Measurements from ENCODE around the gene FOXF2.
A peak's percentile ranks its signal among the peaks of the same experiment; 100 is the strongest.

The FOXF2 gene

DNA sequence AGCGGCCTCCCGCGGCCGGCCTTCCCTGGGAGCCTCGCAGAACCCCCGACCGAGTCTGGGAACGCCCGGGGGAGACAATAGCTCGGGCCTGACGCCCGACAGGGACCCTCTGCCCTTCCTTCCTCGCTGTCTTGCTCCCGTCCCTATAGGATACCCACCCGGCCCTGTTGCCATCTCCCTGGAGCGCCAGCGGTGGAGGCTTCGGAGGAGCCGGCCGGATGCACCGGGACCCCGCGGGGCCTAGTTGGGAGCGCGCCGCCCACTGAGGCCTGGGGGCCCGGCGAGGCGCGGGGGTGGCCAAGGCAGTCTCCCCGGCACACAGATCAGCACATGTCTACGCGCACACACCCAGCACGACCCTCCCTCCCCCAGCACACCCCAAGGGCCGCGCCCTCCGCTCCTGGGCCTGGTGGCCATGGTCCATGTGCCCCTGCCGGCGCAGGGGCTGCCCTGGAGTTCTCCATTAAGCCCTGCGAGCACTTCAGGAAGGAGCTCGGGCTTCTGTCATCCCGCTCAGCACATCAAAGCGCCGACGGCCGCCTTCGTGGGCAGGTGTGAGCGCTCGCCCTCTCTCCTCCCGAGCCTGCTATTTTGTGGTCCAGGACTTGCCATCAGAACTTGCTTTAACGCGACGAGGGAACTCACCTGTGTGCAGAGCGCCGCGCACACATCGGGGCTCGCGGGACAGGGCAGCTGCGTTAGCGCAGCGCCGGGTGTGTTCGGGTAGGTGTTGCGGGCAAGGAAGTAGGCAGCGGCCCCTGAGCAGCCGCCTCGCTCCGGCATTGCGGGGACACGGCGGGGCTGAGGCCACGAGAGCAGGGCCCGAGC lies 3.7 kb downstream of the FOXF2 start:
- no peak for DNase-seq

DNA sequence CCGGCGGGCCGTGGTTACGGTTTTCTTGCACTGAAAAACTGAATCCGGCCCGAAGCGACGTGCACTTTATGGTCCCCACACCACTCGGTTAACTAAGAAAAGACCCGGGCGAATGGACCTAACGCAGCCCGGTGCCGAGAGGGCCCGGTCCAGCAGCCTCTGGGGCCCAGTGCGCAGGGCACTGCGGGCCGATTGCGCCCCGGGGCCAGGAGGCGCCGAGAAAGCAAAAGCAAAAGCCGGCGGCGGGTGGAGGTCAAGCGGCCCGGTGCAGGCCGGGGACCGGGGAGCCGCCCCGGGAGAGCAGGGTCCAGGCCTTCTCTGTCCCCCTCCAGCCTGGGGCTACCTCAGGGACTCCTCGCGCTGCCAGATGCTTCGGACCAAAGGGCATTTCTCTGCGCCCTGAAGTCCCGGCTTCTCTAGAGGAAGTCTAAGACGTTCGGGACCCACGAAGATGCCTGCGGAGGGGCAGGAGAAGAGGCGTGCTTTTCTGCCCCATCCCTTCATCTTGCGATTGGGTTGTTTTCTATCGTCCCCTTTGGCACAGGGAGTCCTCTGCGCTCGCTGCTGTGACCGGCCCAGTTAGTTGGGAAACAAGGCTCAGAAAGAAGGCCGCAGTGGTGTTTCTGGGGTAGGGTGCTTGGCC lies 4.4 kb downstream of the FOXF2 start:
- no peak for DNase-seq

DNA sequence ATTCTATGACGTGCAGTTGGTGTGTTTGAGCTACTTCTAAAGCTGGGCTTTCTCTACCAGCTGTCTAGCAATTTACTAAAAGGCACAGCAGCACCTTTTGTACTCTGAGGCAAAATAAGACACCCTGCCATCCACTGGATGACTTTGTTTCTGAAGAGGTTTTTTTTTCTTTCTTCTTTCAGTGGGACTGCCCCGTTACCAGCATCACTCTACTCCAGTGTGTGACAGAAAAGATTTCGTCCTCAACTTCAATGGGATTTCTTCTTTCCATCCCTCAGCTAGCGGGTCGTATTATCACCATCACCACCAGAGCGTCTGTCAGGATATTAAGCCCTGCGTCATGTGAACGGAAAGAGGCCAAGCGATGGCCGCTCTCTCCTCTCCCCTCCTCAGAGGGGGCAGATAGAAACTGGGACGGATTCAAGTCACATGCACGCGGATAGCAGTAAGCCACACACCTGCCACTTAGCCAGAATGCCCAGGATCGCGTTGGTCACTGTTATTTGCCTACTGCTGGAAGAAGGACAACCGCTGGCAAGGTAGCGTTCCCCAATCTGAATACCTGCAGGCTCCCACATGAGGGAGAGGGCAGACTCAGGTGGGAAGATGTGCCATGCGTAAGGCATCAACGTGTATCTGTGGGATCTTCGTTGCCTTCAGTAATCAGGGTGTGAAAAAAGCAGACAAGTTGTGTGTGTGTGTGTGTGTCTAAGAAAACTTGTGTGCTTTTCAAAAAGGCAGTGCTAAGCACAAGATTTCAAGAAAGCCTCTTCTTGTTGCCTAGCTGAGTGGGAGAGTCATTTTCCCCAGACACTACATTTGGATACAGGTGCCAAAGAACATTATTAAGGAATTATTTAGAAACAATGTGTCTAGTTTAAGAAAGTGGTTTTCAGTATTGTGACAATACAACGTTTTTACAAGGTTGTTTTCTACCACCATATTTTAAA lies 5.4 kb downstream of the FOXF2 start:
- DNase-seq: no peak

DNA sequence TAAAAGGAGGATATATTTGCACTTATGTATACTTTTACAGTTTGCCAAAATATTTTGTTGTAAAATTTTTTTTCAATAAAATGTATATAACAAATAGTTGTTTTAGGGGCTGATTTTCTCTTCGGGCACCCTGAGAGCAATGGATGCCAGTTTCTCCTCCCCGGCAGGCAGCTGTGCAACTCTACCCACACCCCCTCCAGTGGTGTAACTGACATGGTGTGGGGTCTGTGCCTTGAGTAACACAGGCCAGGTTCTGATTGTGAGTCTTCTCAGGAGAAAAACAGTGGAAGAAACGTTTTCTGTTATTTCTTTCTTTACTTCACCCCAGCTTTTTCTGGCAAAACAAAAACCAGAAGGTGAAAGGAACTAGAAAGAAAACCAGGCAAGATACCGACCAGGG lies 6.1 kb downstream of the FOXF2 start:
- no peak for DNase-seq

DNA sequence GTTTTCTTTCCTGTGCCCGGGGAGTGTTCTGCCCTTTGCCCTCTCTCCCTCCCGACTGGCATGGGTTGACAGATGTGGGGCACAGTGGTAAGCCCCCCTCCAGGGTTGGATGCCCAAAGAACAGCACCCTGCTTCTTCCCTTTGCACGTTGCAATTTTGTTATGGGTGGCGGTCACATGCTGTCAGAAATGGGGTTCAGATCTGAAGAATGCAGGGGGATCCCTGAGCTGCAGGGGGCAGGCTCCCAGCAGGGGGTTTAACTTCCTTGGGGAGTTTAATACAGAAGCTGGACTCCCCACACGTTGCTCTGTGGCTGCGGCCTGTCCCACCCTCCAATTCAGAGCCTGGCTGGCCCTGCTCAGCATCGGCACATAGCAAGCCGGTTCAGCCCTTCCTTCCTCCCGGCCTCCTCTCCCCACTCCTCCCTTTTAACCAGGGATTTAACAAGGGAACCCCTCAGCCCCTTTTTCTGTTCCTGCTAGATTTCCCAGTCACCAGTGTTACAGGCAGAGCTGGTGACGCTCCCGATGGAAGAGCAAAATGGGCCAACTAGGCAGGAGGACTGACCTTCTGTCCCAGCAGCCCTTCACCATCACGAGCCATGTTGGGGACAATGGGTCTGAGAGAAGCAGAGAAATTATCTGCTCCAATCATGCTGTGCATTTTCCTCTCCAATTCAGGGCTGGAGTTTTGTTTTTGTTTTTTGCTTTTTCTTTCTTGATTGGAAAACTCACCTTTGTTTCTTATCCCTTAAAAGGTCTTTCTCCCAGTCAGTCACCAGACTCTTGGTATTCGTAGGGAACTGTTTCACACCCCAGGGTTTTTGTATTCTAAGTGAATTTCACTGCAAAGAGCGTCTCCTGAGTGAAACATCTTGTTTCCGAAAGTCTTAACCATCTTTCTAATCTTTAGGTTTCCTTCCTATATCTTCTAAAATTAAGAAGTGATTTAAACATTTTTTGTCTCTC lies 6.8 kb downstream of the FOXF2 start:
- peak; percentile 25 for DNase-seq

DNA sequence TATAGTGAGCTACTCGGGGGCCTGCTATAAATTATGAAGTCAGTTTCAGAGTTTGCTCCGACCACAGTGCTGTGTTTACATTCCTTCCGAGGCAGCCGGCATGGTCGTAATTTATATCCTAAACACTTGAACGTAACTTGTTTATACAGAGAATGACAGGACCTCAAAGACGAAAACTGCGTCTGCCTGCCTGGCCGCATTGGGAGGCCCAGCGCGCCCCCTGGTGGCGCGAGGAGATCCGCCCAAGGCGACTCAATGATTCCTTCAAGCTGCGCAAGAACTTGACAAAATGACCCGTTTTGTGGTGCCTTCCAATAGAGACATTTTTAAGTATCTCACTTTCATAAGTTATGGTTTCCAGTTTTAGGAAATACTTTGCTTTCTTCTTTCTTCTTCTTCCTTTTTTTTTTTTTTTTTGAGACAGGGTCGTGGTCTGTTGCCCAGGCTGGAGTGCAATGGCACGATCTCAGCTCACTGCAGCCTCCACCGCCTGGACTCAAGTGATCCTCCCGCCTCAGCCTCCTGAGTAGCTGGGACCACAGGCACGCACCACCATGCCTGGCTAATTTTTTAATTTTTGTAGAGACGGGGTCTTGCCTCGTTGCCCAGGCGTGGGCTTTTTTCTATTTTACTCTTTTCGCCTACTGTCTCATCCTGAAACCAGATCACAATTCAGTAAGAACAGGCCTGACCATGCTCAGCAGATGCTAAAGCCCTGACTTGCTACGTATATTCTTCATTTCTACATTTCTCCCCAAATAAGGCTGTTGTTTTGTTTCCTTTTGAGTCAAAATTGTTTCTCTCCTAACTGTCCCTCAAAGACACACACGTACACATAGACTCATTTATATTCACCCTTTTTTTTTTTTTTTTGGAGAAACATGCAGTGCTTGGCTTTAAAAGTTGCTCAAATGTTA lies 7.8 kb downstream of the FOXF2 start:
- peak; percentile 80 for DNase-seq

DNA sequence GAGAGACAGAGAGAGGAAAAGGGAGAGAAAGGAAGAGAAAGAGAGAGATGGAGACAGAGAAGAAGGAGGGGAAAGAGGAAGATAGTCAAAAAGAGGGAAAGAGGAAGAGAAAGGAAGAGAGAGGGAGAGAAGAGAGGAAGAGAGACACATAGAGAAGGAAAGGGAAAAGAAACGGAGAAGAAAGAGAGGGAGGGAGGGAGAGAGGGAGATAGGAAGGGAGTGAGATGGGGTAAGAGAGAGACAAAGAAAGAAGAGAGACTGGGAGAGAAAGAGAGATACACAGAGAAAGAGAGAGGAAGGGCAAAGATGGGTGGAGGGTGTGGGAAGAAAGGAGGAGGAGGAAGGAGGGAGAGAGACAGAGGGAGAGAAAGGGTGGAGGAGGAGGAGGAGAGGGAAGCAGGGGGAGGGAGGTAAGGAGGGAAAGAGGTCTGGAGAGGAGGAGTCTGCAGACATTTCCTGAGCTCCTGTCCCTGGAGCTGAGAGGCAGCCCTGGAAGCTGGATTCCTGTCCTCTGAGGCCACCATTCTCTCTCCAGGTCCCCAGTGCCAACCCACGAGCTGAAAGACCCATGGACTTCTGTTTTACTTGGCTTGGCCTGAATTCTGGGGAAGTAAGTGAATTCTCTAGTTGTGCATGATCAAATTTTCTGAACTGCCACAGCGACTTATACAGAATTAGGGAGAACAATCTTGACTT lies 9.9 kb downstream of the FOXF2 start:
- DNase-seq: peak; percentile 56

DNA sequence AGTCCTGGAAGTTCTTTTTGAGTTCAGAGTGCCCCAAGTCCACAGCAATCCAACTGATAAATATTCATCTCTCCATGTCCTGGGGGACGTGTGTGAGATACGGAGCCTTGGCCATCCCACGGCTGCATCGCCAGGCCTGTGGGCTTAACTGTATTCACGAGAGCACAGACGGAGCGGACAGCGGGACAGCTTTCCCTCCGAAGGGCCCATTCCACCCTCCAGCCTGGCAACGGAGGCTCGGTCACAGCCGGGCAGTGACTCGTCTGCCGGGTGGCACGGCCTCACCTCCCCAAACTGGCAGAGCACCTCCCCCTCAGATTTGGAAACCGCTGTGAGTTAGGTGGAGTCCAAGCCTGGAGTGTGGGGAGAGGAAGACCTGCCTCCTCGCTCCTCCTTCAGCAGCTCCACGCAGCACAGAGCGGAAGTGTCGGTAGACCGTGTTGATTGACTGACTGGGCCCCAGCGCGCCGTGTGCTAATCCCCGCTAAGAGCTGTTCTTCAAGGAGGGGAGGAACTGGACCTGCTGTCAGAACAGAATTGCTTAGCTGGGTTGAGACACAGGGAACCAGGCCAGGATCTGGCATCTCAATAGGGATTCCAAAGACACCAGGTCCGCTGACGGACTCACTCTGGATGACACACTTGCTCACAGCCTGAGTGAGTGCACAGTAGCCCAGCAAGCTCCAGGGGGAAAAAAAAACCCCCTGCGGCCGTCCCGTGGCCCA lies 10.9 kb downstream of the FOXF2 start:
- peak; percentile 38 for DNase-seq

DNA sequence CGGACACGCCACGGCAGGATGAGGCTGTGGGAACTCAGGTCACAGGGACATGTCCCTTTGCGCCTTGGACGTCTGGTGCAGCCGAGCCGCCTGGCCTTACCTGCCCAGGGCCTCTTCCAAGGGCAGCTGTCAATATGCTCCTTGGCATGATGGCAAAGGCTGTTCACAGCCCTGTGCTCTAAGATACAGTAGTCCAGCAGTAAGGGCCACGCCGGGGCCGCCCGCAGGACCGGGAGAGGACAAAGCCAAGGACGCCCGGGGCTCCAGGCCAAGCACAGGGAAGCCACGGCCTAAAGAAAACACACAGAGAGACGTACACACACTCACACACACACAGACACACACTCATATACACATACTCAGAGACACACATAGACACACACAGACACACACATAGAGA lies 13.0 kb downstream of the FOXF2 start:
- no peak for DNase-seq

DNA sequence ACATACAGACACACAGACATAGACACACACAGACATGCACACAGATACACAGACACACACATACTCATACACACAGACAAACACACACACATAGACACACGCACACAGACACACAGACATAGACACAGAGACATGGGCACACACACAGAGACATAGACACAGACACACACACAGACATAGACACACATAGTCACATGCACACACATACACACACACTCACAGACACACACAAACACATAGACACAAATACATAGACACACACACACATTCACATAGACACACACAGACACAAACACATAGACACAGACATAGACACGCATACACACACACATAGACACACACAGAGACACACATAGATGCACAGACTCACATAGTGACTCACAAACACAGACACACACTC lies 13.5 kb downstream of the FOXF2 start:
- no peak for DNase-seq

DNA sequence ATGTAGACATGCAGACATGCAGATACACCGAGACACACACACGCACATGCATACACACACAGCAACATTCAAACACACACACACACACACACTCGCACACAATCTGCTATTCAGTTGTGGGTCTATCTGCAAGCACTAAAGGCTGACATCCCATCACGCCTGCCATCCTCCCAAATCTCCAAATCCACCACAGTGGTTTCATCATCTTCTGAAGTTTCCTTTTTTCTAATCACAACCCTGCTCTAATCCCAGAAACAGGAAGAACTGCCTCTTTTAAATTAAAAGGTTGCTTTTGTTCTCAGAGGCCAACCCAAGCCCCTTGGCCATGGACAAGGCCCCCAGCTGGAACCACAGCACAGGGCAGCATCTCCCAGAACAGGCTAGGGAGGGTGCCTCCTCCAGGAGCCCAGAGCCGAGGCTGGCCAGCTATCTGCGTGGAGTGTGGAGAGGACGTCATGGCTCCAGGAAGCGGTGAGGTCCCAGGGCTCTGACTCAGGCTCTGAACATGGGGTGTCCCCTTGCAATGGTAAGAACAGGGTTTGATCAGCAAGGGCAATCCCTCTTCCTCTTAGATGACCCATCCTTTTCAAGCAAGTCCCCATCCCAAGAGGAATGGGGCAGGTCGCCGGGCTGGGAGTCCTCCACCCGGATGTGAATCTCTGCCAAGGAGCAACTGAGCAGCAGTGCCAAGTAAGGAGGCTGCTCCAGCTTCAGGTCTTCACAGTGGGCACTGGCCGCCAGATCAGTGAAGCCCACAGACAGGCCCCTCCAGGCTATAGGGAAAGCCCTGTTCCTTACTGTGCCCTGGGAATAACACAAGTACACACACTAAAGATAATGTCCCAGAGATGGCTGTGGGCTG lies 14.7 kb downstream of the FOXF2 start:
- DNase-seq: no peak

DNA sequence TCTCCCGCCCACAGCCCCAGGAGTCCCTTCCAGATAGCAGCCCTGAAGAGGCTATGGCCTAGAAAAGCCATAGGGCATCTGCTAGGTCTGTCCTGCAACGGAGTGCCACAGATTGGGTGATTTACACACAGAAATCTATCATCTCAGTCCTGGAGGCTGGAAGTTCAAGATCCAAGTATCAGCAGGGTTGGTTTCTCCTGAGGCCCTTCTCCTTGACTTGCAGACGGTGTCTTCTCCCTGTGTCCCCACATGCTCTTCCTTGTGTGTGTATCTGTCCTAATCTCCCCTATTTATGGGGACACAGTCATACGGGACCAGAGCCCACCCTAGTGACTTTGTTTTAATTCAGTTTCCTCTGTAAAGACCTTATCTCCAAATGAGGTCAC lies 15.3 kb downstream of the FOXF2 start:
- no peak for DNase-seq

DNA sequence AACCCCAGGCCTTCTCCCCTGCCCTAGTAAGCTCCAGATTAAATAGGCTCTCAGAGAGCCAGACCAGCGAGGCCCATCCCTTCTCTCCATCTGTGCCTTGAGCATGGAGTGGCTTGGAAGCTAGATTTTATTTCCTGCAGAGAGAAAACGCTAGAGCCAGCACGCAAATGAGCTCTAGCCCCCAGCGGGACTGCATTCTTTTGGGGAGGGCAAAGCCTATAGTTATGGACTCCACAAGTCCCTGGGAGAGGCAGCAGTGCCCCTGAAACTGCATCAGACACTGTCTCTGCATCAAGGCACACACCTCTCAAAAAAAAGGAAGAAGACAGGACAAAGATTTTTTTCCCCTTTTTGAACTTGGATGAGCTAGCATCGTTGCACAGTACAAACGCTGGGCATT lies 15.8 kb downstream of the FOXF2 start:
- no peak for DNase-seq

DNA sequence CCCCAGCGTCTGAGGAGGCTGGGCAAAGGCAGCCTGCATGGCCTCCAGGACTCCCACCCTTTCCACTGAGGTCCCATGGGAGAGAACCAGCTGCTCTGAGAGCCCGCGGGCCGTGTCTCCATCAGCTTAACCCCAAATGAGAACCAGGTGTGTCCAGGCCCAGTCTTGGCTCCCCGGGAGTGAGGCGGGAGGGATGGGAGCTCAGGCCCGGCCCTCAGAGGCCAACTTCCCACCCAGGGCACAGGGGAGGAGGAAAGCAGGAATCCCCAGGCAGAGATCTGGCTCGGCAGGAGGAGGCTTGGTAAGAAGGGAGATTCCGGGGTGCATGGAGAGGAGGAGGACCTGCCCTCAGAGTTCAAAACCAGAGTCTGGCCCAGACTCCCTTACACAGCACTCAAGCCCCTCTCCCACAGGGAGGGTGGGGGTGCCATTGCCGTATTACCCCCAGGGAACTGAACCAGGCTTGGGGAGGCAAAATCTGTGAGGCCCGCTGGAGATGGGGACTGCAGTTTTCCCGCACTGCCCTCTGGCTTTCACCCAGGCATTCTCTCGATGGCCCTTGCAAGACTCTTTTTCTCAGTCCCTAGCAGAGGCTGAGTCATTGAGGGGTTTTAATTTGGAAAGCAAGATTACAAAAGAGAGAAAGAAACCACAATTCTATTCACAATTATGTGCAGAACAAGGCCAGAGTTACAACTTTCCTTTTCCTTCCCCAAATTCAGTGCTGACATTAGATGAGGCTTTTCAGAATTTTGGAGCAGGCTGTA lies 17.1 kb downstream of the FOXF2 start:
- no peak for DNase-seq

DNA sequence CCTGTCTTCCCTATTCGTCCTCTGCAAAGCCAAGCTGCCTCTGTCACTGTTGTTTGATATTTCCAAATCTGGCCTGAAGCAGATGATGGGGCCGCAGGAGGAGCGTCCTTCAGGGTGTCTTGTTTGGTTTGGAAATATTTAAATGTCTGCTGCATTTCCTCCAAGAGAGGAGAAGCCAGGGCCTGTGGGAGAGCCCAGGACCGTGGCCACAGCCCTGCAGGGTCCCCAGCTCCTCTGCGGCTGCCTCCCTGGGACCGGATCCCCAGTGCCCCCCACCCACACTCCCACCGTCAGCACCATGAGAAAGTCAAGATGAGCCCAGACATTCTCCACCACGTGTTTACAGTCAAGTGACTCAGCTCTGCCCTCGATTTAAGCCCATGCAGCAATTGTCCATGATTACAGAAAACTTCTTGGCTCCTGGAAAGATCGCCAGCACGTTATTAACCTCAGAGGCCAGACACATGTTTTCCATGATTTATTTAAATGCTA lies 18.2 kb downstream of the FOXF2 start:
- no peak for DNase-seq

DNA sequence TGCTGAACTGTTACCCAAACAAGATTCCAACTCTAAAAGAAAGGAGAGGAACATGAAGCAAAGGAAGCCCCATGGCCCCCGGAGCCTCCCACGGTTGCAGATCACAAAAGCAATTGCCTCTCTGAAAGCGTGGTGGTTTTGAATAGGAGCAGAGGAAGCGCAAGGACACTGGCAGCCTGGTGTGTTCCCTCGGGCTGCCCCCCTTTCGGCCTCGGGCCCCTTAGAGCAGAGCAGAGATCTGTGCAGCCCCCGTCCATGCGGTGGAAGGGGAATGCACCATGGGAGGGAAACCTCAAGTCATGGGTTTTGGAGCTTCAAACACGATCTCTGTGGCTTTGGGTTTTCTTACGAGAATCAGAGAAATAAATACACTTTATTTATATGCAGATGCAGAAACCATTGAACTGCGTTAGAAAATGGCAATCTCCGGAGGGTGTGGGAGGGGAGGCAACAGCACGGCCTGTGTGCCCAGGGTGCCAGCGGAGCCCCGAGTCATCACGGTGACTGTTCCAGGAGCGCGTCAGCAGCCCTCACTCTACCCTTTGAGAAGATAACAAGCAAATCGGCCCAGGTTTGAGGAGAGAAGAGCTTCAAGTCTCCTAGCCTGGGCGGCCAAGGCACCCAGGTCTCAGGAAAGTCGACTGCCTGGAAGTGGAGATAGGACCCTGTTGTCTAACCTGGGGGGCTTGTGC lies 20.5 kb downstream of the FOXF2 start:
- no peak for DNase-seq

DNA sequence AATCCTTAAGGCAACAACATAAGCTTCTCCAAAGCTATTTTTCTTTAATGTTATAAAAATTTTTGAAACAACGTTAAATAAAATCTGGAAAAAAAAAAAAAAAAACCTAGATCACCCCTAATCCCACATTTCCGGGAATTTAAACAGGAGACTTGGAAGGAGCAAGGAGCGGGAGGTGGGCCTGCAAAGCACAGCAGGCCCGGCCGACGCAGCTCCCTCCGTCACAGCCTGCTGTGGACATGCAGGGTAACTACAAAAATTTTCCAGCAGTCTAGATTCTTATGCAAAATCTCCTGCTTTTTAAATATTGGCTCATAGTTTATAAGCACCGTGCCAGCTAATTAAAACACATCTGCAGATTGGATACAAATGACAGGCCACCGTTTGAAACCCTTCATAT lies 23.5 kb downstream of the FOXF2 start:
- DNase-seq: no peak
